ENCODE results near the gene RAB13.
A peak's percentile ranks its signal among the peaks of the same experiment; 100 is the strongest.

The RAB13 gene

GRCh38 chr1:153954826-153955225 is 31.3 kb downstream of the RAB13 start:
- no peak for DNase-seq

DNA sequence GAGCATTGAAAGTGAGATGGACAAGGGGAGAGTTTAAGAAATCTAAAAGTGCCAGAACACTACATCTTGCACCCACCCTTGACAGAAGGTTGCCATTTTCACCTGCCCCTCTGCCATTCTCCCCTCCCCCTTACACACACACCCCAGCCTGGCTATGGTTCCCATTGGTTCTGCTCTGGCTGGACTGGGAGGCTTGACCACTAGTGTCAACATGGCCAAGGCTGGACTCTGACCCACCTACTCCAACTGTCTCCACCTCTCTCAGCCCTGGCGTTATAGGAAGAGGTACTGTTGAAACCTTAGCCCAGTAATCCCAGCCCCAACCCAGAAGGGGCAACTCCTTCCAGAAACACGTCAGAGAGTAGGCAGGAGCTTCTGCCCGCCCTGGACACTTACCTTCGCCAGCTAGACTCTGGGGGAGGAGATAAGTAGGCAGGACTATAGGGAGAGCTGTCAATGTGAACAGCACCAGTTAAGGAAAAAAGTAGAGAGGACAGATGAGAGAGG is 32.2 kb downstream of the RAB13 start:
- no peak for DNase-seq

DNA sequence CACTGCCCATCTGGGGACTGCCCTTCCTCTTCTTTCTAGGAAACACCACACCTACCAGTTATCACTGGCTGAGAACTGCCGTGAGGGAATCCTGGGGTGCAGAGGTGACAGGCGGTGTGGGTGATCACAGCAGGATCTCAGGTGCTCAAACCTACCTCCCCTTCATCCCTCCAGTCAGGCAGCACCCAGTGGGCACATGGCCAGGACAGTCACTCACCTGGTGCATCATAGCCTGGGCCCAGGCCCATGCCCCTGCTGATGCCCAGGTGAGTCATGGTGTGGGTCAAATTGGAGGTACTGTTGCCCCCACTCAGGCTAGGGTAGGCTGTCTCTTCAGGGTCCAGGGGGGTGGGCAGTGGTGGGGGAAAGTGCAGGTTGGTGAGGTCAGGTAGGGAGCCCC is 34.3 kb downstream of the RAB13 start:
- DNase-seq, result no peak

DNA sequence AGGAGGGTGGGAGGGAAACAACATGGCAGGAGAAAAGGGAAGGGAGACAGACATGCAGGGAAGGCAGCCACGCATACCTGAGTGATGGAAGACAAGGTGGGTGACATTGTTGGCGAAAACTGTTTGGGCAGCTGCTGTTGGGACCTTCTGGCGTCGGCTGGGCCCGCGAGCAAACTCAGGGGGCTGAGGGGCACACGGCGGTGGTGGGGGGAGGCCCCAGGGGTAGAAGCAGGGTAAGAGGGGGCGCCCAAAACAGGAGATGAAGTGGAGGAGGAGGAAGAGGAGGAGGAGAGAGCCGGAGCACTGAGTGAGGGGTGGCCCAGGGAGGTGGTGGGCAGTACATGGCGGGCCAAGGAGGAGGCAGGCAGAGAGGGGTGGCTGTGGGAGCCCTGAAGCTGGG is 35.0 kb downstream of the RAB13 start:
- DNase-seq, result no peak

- peak; percentile 49 for DNase-seq
These were observed 39.4 kb downstream of the RAB13 start, which contains the start of gene DENND4B for GRCh38 chr1:153946622-153947241. DENND4B (minus strand) TSS chr1:153946718; CDS start chr1:153944374, 2,344 bp downstream.

GRCh38 chr1:153945795-153946621 is 40.1 kb downstream of the RAB13 start:
- peak; percentile 47 for DNase-seq

DNA sequence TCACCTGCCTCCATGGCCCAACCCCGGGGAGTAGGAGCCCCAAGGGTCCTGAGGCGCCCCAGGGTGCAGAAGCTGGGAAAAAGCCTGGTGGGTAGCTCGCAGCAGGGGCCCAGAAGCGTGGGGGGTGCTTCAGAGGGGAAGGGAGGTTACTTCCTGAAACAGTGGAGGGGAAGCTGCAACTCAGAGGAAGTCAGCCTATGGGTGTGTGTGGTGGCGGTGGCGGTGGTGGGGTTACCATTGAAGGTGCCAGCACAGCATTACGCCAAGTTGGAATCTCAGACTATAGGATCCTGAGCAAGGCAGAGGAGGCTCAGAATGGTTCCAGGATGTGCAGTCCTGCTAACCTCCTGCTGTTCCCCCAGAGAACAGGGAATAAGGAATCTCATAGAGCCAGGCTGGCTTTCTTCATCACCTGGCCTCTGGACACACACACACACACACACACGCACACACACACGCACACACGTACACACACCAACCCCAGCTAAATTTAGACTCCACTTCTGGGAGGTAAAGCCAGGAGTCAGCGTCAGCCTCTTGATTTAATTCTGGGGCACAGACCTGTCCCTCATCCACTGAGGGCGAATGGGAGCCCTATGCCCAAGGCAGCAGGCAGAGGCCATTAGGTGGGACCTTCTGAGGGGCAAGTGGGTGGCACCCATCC is 40.9 kb downstream of the RAB13 start:
- DNase-seq, result peak; percentile 71

GRCh38 chr1:153944827-153945117 is 41.4 kb downstream of the RAB13 start:
- DNase-seq, result no peak

GRCh38 chr1:153944005-153944826 is 41.9 kb downstream of the RAB13 start:
- no peak for DNase-seq

DNA sequence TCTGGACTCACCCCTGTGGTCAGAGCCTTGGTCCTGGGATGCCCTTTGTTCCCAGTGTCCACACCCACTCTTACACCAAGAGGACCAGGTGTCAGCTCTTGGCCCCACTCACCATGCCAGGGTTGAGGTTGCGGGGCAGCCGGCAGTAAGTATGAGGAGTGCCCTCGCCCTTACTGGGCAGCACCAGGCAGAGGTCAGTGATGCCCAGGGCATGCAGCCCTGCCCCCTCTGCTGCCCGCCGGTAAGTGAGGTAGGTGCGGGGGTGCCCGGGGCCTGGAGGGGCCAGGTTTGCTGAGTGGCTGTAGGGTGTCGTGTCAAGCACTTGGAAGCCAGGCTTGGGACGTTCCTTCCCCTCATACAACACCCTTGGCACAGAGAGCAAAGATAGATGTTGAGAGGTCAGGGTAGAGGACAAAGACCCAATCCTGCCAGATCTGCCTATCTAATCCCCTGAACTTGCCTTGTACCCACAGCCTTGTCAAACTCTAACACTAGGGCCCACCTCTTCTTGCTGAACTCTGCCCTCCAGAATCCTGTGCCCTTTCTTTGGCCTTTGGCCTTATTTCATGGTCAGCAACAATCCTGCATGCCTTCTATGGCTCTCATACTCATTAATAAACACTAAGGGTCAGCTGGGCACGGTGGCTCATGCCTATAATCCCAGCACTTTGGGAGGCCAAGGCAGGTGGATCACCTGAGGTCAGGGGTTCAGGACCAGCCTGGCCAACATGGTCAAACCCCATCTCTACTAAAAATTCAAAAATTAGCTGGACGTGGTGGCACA is 43.2 kb downstream of the RAB13 start:
- DNase-seq, result no peak

DNA sequence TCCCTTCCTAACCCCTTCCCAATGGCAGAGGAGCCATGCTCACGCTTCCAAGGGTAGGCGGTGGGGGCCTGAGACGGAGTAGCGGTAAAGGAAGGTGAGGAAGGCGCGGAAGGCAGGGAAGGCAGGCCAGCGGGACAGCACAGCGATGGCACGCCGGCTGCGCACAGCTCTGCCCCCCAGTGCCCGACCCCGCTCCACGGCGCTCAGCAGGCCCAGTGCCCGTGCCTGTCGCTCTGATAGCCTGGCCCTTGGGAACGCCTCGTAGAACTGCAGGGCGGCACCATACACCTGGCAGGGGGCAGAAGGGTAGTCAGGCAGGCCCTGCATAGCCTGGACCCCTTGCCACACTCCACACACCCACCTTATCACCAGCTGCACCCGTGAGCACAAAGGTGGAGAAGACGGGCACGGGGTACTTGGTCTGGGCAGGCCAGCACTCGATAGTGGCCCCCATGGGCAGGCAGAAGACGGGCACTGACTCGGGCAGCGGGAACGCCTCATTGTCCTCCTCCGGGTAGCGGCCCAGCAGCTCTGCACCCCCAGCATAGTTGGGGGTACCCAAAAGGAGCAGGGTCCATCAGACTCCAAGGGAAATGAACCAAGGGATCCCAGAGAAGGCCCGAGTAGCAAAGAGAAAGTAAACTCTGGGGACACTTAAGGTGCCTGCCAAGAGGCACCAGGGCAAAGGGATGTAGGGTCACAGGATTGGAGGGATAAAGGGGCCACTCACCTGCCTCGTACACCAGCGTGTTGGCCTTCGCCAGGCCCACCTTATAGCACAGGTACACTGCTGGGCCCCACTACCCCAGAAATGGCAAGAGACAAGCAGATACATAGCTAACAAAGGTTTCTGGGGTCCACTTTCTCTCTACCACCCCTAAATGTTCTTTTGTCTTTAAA is 44.1 kb downstream of the RAB13 start:
- DNase-seq, result no peak

- no peak for DNase-seq
These were observed 45.4 kb downstream of the RAB13 start for GRCh38 chr1:153940756-153941155.

GRCh38 chr1:153939476-153939875 is 46.7 kb downstream of the RAB13 start:
- DNase-seq, result no peak

DNA sequence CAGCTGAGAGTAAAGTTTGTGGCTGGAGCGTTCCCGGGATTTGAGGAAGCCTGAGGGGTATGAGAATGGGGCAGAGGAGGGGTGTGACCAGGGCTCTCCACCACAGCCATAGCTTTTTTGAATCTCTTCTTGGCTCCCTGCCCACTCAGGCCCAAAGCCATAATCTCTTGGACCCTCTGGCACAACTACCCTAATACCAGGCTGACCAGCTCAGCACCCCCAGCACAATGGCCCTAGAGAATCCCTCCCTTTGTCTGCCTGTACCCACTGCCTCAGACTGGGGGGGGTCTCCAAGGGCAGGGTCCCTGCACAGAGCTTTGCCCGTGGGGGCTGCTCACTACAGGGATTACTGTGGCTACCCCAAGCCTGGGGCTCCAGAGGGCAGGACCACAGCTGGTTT is 47.1 kb downstream of the RAB13 start:
- no peak for DNase-seq

GRCh38 chr1:153937331-153937730 is 48.8 kb downstream of the RAB13 start:
- DNase-seq, result no peak

DNA sequence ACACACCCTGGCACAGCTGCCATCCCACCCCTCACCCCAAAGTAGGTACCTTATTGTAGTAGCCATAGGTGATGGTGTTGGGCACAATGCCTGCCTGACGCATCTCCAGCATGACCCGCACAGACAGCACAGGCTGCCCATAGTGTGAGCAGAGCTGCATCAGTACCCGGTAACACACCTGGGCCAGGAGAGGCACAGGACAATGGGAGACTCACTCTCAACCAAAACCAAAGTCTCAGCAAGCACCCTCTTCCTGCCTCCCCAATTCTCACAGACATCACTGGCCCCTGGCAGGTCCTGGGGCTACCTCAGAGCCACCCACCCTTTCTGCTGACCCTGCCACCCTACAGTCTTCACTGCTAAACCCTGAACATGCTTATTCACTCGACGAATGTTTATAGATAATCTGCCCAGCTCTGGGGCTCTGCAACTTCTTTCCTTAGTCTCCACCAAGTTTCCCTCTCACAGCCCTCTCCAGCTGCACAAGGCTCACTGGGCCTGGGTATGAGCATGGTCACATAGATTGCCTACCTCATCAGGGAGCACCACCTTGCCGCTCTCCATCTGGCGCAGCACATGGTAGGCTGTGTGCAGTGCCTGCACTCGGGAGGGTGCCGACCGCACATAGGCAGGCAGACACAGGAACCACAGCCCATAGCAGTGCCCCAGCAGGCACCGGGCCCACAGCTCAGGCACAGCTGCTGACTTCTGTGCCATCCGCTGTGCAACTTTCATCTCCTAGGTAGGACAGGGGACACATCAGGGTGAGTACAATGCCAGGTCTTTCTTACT is 49.9 kb downstream of the RAB13 start:
- no peak for DNase-seq

- DNase-seq, result no peak
These were observed 51.4 kb downstream of the RAB13 start for GRCh38 chr1:153934746-153935145.

DNA sequence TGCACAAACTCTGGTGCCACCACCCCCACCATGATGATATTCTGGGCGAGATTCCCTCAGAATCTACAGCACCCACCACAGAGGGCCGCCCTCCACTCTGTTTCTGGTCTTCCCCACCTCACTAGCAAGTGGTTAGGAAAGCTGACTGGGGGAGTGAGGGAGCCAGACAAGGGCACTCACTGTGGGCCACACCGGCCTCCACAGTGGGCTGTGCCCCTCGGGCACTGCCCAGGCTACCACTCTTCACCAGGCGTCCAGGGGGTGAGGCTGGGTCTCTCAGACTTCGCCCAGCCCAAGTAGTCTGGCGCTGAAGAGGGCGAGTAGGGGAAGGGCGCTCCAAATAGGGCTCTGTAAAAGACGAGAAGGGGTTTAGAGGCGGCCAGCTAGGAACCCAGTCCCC is 52.2 kb downstream of the RAB13 start:
- DNase-seq, result no peak

DNA sequence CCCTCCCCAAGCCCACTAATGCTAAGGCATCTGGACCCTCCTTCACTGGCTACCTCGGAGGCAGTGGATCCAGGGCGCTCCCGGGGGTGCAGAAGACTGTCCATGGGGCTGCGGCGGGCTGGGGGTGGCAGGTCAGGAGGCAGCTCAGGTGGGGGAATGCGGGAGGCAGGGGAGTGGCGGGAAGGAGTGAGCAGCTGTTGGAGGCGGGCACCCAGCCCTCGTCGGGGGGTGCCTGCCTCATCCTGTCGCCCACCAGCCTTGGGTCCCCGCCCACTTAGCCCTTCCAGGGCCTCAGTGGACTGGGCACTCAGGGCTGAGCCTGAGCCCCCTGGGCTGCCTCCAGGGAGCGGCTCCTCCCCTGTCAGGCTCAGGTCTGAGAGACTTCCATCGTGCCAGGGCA is 52.7 kb downstream of the RAB13 start:
- no peak for DNase-seq

Measured in effector CD8-positive, alpha-beta T cell (primary cell).